Mucosa of gallbladder (tissue), 1 donor: ENCODE data around the gene ZC3H7A. TPM values are rescaled to one million over a fixed set of nuclear protein-coding genes. Genes with fewer than 3 reads are reported as not detected.

Source experiments
- DNase-seq: peaks from one replicate; pipeline ENCODE4 v3.0.0-alpha.2; 2020; ENCODE audit warnings: low spot score
- total RNA-seq: library from RNA; stranded (reverse); gene quantifications from one replicate; pipeline ENCODE4 v1.2.1, GENCODE V29; 2021
- donor health status: DM: no; HTN: no; CAD: no.

The ZC3H7A gene
- total RNA-seq, 1 donor from 2014 or later, result 47.1 TPM

DNA sequence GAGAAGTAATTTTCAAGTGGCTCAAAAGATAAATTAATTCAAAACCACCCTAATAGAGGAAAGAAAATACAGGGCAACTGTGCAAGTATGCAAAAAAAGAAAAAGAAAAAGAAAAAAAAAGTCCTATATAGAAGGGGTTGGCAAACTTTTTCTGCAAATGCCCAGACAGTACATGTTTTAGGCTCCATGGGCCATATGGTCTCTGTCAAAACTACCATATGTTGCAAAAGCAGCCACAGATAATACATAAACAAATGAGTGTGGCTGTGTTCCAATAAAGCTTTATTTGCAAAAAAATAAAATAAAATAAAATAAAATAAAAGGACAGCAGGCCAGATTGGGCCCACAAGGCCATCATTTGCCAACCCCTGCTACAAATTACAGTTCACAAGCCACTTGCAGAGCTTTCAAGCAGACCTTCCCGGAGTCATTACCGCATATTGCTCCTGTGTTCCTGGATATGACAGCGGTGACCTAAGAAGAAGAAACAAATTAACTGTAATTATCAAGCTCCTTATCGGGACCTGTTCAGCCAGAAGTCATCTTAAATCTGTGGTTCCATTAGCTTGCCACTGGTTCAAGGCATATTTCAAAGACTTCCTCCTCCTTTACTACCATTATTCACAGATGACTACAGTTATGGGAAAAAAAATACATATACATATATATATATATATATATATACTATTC is 15.9 kb downstream of the ZC3H7A start:
- DNase-seq, result no peak

DNA sequence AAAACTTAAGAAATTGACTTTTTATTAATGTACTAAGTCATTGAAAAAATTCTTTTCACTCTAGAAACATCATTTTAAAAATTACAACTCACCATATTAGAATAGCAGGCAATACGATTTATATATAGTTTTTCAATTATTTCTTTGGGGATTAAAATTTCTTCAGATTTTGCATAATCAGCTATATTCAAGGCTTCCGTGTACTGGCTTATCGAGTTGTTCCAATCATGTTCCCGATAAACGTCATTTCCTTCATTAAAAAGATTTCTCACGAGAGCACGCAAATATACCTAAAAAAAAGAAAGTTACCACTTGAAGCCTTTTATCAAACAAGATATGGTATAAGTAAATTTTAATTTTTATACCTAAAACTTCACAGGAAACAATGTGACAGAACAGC is 18.0 kb downstream of the ZC3H7A start:
- no peak for DNase-seq

DNA sequence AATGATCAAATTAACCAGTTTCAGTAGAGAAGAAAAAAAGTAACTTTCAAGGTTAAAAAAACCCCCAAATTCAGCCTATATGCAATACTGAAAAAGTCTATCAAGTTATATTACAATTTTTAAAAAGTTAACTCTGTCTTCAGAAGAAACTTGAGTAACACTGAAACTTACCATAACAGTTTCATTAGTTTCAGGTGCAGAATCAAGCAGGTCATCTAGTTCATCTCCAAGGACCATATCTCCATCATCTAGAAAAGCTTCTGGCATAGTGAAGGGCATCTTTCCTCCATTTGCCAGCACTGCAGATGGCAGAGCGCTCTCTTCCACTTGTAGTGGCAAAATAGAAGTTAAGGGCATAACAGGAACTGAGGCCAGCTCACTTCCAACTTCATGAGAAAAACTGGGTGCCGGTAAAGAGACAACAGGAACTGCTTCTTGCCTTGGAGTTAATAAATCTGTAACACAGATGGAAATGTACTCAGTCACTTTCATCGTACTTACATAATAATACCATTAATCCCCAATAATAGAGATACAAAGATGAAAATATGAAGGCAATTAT is 22.9 kb downstream of the ZC3H7A start:
- no peak for DNase-seq

DNA sequence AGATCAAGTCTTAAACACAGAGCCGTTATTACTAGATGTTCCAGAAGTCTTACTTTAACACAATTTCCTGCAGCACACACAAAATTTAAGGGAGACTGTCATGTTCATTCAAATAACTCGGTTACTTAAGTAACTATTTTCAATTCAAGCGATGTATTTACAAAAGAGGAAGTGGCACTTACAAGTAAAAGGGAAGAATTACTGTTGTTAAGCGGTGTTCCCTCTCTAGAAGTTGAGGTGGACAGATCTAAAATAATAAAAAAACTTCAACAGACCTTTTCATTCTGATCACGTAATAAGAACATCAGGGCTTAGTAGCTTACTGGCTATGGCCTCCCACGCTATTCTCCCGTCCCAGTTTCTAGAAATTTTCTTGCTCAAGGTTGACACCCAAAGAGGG is 28.2 kb downstream of the ZC3H7A start:
- DNase-seq, result no peak

DNA sequence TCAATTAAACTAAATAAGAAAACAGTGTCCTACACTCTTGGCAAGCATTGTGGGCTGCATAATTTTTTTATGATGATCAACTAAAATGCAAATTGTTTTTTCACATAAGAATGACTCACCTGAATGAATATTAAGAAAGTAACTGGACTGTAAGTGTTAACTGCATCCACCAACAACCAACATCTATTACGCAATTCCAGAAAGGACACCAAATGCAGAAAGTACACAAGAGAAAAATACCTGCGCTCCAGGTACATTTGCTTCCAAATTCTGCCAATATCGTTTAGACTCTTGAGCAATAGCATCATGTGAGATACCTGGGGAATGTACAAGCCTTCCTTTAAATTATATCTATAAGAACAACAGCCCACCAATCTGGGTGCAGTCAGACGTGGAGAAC is 34.6 kb downstream of the ZC3H7A start:
- no peak for DNase-seq

DNA sequence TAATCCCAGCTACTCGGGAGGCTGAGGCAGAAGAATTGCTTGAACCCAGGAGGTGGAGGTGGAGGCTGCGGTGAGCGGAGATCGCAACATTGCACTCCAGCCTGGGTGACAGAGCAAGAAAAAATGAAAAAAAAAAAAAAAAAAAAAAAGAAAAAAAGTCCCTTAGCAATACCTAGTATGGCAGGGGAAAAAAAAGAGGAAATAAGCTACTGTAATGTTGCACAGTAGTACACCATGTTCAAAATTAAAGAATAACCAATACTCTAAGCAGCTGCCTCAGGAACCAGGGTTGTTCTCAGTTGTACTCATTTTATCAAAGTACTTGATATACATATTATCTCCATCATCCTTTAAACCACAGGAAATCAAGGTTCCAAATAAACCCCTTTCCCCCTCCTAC is 37.1 kb downstream of the ZC3H7A start:
- DNase-seq, result no peak

DNA sequence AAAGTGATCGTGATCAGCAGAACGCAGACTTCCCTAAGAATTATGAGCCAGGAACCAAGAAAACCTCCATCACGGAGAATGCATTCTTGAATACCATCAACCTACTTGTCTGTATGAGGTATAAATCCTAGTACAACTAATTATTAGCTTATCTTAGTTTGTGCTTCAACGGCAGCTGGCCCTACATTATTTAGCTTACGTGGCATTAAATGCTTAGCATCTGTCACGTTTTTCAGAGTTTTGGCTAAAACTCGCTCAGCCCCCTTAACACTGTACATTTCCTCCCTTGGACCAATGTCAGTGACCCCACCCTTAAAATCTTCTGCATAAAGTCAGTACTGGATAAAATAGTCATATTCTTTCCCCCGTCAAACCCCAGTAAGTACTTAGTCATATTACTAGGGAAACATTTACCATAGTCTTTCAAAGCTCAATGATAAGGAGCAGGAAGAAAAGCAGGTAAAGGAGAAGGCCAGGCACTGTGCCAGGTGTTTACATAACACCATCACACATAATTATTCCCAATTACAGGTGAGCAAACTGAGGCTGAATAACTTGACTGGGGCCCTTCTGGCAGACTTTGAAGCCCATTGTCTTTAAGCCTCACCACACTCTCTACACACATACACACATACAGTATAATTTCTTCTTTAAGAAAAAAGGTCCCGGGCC is 37.8 kb downstream of the ZC3H7A start:
- peak; percentile 72 for DNase-seq

DNA sequence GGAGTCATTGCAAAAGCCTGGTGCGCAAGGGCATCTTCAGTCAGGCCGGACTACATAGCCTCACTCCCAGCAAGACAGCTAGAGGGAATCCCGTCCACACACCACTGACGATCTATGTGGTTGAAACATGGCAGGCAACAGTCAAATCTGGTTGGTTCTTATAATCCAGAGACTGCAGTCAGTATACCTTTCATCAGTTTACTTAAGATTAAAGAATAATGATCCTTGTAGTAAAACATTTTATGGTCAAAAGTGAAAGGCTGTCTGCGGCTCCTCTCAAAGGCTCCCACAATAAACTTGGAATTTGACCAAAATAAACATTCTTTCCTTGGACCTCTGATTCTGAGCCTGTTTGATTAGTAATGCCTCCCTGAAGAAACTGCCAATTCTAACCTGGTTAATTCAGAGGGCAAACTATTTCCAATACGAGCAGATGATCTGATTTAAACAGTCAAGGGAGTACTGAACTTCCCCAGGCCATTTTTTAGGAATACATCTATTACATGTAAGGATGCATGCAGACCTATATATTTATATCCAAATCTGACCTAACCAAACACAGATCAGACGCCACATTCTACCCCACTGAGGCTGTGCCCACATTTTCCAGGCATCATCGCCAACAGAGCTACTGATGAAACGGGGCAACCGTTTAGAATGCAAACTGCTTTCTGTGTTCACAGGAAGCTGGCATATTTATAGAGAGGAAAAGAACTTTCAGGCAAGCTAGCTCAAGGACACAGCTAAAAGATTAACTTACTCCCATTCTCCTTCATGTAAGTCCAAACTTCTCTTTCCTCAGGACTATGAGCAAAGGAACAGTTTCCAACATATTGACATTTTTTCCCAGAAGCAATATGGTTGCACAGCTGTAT is 39.1 kb downstream of the ZC3H7A start:
- DNase-seq, result peak; percentile 50

DNA sequence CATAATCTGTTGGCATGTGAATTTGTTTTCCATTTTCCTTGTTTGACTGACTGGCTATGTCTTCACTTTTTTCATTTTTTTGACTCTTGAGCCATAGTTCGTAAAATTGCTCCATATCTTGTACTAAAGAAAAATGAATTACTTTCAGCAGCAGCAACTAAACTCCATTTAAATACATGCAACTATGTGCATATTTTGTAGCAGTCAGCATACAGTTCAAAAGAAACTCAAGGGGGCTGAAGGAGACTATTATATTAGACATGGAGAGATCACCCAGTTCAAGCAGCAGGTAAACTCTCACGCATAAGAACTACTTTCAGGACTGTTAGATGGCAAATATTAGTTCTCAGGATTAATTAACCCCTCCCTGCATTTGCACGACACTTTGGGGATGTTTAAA is 40.8 kb downstream of the ZC3H7A start:
- DNase-seq, result no peak

DNA sequence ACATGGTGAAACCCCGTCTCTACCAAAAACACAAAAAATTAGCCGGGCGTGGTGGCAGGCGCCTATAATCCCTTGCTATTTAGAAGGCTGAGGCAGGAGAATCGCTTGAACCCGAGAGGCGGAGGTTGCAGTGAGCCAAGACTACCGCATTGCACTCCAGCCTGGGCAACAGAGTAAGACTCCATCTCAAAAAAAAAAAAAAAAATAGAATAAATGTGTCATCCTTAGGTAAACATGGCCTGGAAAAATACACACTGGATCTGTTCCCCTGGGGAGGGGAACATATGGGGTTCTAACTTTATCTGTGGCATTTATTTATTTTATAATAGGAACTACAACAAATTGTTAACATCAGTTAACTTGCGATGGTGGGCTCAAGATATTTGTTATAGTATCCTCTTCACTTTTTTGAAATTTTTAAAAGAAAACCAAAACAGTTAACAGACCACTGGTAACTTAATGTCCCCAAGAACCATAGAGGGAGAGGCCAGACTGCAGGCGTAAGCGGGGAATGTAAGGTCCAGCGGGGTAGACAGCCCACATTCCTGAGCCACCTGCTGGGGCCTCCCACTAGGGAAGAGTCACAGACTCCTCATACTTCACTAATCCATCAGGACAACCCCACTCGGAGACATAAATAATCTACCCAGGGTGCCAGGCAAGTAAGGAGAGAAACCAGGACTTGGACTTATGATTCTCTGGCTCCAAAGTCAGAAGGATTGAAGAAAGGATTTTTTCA is 41.9 kb downstream of the ZC3H7A start:
- no peak for DNase-seq

DNA sequence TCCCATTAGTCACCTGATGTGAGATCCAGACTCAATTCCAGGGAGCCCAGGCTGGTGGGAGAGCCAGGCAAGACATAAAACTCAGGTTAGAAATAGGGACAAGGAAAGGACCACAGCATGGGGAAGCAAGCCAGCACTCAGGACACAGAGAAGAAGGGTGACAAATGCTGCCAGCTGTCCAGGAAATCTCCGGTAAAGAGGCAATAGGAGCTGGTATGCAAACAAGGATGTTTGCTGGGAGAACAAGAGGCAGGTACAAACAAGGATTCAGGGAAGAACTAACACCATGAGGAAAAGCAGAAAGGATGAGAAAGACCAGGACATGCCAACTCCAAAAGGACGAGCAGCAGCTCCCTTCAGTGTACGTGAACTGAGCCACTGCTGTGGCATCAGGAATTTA is 44.2 kb downstream of the ZC3H7A start:
- no peak for DNase-seq

DNA sequence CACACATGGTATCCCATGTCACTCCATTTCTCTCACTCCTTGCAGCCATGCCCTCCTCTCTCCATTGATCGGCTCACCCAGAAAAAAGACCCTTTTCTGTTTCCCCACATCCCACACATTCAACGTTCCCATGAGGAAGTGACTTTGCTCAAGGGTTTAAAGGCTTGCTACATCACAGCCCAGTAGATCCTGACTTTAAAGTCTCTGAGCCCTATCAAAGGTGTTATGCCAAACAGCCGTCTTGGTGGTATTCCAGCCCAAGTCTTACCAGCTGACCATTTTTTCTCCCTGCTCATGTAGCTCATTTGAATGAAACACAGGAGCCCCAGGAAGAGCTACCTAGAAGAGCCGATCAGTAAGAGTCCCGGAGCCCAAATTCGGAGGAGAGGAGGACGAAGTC is 47.0 kb downstream of the ZC3H7A start:
- DNase-seq, result no peak

DNA sequence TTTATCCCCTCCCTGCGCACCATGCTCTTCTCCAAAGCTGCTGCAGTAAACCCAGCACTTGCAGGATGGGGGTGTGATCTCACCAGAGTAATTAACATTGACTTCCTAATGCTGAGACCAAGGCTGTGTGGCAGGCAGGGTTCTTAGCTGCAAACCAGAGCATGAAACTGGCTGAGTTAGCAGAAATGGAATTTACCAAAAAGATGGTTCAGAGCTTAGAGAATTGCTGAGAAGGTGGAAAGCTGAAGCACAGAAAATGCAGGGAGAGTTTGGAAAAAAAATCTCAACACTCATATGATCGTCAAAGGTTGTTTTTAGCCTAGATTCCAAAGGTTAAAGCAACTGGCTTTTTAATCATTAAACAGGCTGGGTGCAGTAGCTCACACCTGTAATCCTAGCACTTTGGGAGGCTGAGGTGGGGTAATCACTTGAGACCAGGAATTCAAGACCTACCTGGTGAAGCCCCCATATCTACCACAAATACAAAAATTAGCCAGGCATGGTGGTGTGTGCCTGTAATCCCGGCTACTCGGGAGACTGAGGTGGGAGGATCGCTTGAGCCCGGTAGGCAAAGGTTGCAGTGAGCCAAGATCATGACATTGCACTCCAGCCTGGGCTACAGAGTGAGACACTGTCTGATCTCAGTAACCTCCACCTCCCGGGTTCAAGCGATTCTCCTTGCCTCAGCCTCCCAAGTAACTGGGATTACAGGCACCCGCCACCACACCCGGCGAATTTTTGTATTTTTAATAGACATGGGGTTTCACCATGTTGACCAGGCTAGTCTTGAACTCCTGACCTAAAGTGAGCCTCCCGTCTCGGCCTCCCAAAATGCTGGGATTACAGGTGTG is 48.4 kb downstream of the ZC3H7A start:
- DNase-seq, result peak; percentile 23

DNA sequence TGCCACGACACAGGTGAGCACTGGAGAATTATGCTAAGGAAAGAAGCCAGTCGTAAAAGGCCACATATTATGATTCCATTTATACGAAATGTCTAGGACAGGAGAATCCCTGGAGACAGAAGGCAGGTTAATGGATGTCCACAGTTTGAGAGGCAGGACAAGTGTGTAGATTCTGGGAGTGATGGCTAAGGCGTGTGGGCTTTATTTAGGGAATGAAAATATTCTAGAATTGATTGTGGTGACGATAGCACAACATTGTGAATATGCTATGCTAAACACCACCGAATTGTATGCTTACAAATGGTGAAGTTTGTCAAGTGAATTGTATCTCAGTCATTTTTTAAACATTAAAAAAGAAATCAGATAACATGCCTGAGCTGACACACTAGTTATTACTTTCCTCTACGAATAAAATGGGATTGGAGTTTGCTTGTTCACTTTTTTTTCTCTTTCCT is 49.1 kb downstream of the ZC3H7A start:
- DNase-seq, result no peak

DNA sequence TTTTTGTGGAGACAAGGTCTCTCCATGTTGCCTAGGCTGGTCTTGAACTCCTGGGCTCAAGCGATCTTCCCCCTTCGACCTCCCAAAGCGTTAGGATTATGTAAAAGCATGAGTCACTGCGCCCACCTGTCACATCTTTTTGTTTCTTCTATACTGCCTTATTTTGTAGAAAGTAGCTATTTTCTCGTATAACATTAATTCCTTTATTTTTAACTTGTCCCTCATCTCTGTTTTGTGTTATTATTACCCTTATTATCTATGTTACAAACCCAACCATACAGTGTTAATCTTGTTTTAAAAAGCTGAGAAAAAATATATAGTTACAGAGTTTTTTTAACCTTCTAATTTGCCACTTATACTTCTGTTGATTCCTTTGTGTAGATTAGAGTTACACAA is 53.0 kb downstream of the ZC3H7A start:
- no peak for DNase-seq

DNA sequence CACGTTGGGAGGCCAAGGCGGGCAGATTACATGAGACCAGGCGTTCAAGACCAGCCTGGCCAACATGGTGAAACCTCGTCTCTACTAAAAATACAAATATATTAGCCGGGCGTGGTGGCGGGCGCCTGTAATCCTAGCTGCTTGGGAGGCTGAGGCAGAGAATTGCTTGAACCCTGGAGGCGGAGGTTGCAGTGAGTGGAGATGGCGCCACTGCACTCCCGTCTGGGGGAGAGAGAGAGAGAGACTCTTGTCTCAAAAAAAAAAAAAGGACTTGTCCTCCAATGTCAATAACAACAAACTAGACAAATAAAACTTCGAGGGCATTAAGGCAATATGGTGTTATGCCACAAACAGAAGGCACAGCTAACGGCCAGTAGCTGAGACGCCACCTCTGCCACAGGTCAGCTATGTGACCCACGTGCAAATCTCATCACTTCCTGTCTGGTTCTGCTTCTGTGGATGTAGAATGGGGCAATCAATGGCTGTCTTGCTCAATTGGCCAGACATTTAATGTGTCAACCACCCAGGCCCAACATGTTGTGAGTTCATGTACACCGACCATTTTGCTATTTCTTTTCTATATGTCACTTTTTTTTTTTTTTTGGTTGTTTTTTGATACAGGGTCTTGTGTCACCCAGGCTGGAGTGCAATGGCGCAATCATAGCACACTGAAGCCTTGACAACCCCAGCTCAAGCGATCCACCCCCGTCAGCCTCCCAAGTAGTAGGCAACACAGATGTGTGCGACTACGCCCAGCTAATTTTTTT is 53.6 kb downstream of the ZC3H7A start:
- DNase-seq, result peak; percentile 31

DNA sequence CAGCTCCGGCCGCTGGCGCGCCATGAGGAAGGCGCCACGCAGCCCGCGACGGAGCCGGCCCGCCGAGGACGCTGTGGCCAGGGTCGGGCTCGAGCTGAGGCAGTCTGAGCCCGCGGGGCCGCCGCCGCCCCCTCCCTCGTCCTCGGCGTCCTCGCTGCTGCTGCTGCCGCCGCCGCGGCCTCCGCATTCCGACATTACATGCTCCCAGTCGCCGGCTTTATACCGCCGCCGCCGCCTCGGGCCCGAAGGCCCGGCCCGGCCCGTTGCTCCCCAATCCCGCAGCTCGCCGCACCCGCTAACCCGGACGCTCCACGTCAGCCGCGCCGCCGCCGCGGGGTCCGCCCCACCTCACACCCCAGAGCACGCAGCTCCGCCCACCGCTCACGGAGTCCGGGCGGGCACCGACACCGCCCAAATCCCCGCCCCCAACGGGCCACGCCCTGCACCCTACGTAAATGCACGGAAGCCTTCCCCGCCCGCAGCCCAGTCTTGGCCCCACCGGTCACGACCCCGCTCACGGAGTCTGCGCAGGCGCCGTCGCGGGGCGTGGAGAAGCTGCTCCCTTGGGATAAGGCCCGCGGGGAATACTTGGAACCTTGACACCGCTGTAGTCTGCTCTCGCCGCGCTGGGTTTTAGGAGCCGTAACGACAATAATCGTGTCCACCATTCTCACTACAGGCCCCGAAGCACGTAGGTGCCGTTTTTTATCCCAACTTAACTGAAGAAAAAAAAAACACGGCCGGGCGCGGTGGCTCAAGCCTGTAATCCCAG is 54.3 kb downstream of the ZC3H7A start, which contains the start of gene TXNDC11:
TXNDC11 (minus strand) TSS at position 322 of the 772 bp plus-strand sequence; CDS start at position 195, 127 bp downstream.
- DNase-seq, result peak; percentile 99

DNA sequence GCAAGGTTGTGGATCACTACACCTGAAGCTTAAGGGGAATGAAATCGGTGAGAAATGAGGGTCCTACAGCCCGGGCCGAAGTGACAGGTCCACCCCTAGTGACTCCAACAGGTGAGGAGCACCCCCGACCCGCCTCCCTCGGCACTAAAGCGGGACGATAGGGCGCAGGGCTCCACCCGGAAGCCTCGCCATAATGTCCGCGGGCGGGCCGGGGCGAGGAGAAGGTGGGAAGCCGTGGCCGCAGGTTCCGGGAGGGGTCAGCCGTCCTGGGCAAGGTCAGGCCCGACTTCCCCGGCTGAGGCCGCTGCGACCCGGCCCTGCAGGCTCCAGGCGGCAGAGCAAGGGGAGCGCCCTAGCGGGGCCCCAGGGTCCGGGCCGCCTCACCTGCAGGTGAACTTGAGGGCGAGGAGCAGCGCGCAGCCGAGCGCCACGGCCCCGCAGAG is 54.9 kb downstream of the ZC3H7A start:
- peak; percentile 20 for DNase-seq

DNA sequence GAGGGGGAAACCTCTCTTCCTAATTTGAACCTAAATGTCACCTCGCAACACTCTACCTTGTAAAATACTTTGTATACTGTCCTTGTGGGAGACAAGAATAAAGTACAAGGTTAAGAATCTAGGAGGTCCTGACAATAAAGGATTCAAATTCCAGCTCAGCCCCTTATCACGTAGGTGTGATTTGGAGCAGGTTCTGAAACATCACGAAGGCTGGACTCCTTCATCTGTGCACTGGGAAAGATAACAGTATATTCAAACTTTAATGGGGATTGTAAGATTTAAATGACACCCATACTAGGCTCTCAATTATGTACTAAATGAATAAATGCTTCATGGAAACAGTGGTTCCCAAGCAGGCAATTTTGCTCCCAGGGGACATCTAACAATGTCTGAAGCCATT is 56.5 kb downstream of the ZC3H7A start:
- no peak for DNase-seq
